Upper lobe of left lung (tissue), 6 donors: ENCODE measurements around the gene SFXN5. TPM values are rescaled to one million over a fixed set of nuclear protein-coding genes. Genes with fewer than 3 reads are reported as not detected.

Experiments used
- ATAC-seq, 2 donors: fragments of 200-7000 bp; cut with Tn5 transposase; one replicate each; pipeline ENCODE4 v1.9.1; 2022; ENCODE audit warnings: mild to moderate bottlenecking in 2 of 2, moderate library complexity in 2 of 2; ENCODE audit not compliant: low FRiP score in 2 of 2
- DNase-seq, 2 donors: peaks; one replicate each; pipeline ENCODE4 v3.0.0-alpha.2; 2019 to 2020
- H3K27ac ChIP-seq, 4 donors: fragments of 200-600 bp; sonication (generic); one replicate each; pipeline ENCODE4 v1.5.1; 2016 to 2019
- H3K27me3 ChIP-seq, 4 donors: fragments of 200-600 bp; sonication (generic); one replicate each; pipeline ENCODE4 v1.5.1; 2017 to 2019
- H3K36me3 ChIP-seq, 4 donors: fragments of 200-600 bp; sonication (generic); one replicate each; pipeline ENCODE4 v1.5.1; 2016 to 2019
- H3K4me1 ChIP-seq, 4 donors: fragments of 200-600 bp; sonication (generic); one replicate each; pipeline ENCODE4 v1.5.1; 2018 to 2019
- H3K4me3 ChIP-seq, 4 donors: fragments of 200-600 bp; sonication (generic); one replicate each; pipeline ENCODE4 v1.5.1; 2017 to 2019; ENCODE audit warnings: mild to moderate bottlenecking in 2 of 4, moderate library complexity in 1 of 4
- H3K9me3 ChIP-seq, 4 donors: fragments of 200-600 bp; sonication (generic); one replicate each; pipeline ENCODE4 v1.5.1; 2018 to 2019
- EP300 ChIP-seq, 4 donors: sonication (generic); formaldehyde crosslinking; IDR thresholded peaks; one replicate each; pipeline ENCODE4 v1.5.1; 2017; ENCODE audit warnings: antibody characterized with exemption in 4 of 4, control low read depth in 2 of 4
- POLR2A ChIP-seq, 4 donors: fragments of 450-650 bp; IDR thresholded peaks; one replicate each; pipeline ENCODE4 v1.5.1; 2016 to 2017; ENCODE audit warnings: antibody characterized with exemption in 4 of 4, mild to moderate bottlenecking in 2 of 4
- POLR2AphosphoS5 ChIP-seq, 2 donors: sonication (generic); formaldehyde crosslinking; IDR thresholded peaks; one replicate each; pipeline ENCODE4 v1.5.1; 2017; ENCODE audit warnings: antibody characterized with exemption in 2 of 2
- WGBS, 2 donors: methylation state at CpG; one replicate each; pipeline ENCODE4 v1.1.5; 2017 to 2018; 5-methylcytosine and 5-hydroxymethylcytosine counted together
- total RNA-seq, 6 donors: library from RNA; depleted of rRNA in 4 of 6; stranded (reverse); fragments of >200 nt in 4 of 6; gene quantifications; one replicate each; pipeline versions ENCODE4 v1.1.0 to v1.2.1, GENCODE V29; 2016 to 2021
- TF ChIP-seq, protein P1 (sequence below), 6 experiments: fragments of 450-650 bp in 4 of 6; fragments of 200-600 bp in 2 of 6; sonication (generic) in 2 of 6; IDR thresholded peaks; one replicate each; pipeline ENCODE4 v1.5.1; 2016 to 2019; ENCODE audit warnings: antibody characterized with exemption in 6 of 6
- donor health status: DM: no; HTN: no; CAD: no; lungs with moderate emphysema.
- donor health status: DM: no; HTN: yes; CAD: no; lungs with severe emphysema.

The SFXN5 gene
- total RNA-seq, 6 donors from 2014 or later, result 10.8 to 44.0 (median 13.7) TPM

DNA sequence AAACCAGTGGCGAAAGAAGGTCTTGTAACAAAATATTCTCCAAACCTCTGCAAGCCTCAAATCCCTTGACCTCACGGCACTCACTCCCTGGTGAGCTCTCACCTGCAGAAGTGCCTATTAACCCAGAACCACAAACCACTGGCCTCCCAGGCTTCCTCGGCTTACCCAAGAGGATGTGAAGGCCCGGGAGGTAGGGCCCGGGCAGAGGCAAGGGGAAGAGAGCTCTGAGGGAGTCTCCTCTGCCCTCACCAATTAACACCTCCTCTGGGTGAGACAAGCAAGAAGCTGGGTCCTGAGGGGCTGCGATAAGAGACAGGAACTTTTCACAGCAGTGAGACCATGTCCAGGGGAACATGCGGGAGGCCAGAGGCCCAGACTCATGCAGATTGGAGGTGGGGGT, 100.5 kb downstream of the SFXN5 start:
- TF ChIP-seq, protein P1, sequence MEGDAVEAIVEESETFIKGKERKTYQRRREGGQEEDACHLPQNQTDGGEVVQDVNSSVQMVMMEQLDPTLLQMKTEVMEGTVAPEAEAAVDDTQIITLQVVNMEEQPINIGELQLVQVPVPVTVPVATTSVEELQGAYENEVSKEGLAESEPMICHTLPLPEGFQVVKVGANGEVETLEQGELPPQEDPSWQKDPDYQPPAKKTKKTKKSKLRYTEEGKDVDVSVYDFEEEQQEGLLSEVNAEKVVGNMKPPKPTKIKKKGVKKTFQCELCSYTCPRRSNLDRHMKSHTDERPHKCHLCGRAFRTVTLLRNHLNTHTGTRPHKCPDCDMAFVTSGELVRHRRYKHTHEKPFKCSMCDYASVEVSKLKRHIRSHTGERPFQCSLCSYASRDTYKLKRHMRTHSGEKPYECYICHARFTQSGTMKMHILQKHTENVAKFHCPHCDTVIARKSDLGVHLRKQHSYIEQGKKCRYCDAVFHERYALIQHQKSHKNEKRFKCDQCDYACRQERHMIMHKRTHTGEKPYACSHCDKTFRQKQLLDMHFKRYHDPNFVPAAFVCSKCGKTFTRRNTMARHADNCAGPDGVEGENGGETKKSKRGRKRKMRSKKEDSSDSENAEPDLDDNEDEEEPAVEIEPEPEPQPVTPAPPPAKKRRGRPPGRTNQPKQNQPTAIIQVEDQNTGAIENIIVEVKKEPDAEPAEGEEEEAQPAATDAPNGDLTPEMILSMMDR (IDR thresholded peaks at IDR 0.05), result no peak
- no peak for TF ChIP-seq POLR2A (IDR thresholded peaks at IDR 0.05)
- no peak for TF ChIP-seq POLR2AphosphoS5 (IDR thresholded peaks at IDR 0.05)
- no peak for TF ChIP-seq EP300 (IDR thresholded peaks at IDR 0.05)
- H3K36me3 ChIP-seq, result peaks cover 0 to 10% (median 2%) of the 10 kb centered on the region in 4 donors
- no peak for ATAC-seq
- no peaks in the 10 kb centered on the region for H3K4me1 ChIP-seq
- H3K9me3 ChIP-seq, result no peaks in the 10 kb centered on the region
- no peak overlapping the region for H3K4me3 ChIP-seq
- no peak overlapping the region for H3K27ac ChIP-seq
- no peaks in the 10 kb centered on the region for H3K27me3 ChIP-seq
- WGBS, 2 donors, result 82 to 87% methylated on average over 6 to 7 of the region's 7 CpGs
- DNase-seq, result no peak

- 82 to 84% methylated on average over 2 to 4 of the region's 4 CpGs for WGBS, 2 donors
- ATAC-seq (no peak), DNase-seq (no peak)
- no peaks in the 10 kb centered on the region for H3K4me1 ChIP-seq
- H3K4me3 ChIP-seq, result no peak overlapping the region
- no peaks in the 10 kb centered on the region for H3K27me3 ChIP-seq
- TF ChIP-seq POLR2A (IDR thresholded peaks at IDR 0.05), result no peak
- TF ChIP-seq, protein P1 (IDR thresholded peaks at IDR 0.05), result no peak
- TF ChIP-seq EP300 (IDR thresholded peaks at IDR 0.05), result no peak
- no peak for TF ChIP-seq POLR2AphosphoS5 (IDR thresholded peaks at IDR 0.05)
- peaks cover 0 to 13% (median 2%) of the 10 kb centered on the region in 4 donors for H3K36me3 ChIP-seq
- H3K9me3 ChIP-seq, result no peaks in the 10 kb centered on the region
- H3K27ac ChIP-seq, result no peak overlapping the region
These were observed 101.8 kb downstream of the SFXN5 start for GRCh38 chr2:72969706-72970105.

DNA sequence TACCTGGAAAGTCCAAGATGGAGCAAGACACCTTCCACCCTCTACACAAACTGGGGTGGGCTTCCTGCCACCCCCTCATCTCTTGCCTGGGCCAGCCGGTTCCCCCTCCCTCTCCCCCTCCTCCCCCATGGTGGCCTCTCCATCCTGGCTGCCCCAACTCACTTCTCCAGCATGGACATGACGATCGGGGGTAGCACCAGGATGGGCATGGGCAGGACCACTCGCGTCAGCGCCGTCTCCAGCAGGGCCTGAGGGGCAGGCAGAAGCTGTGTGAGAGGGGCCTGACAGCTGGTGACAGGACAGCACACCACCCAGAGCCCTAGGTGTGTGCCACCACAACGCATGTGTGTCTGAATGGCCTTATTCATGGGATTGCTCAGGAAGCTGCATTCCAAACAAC, 103.2 kb downstream of the SFXN5 start:
- TF ChIP-seq, protein P1 (IDR thresholded peaks at IDR 0.05), result no peak
- TF ChIP-seq POLR2AphosphoS5 (IDR thresholded peaks at IDR 0.05) (no peak), POLR2A (IDR thresholded peaks at IDR 0.05) (no peak), EP300 (IDR thresholded peaks at IDR 0.05) (no peak)
- Histone ChIP-seq H3K27ac (no peak overlapping the region), H3K27me3 (no peaks in the 10 kb centered on the region), H3K36me3 (peaks cover 0 to 13% (median 2%) of the 10 kb centered on the region in 4 donors), H3K9me3 (no peaks in the 10 kb centered on the region), H3K4me3 (no peak overlapping the region), H3K4me1 (no peaks in the 10 kb centered on the region)
- ATAC-seq (no peak), DNase-seq (no peak)
- 72 to 90% methylated on average over 1 to 8 of the region's 8 CpGs for WGBS, 2 donors

DNA sequence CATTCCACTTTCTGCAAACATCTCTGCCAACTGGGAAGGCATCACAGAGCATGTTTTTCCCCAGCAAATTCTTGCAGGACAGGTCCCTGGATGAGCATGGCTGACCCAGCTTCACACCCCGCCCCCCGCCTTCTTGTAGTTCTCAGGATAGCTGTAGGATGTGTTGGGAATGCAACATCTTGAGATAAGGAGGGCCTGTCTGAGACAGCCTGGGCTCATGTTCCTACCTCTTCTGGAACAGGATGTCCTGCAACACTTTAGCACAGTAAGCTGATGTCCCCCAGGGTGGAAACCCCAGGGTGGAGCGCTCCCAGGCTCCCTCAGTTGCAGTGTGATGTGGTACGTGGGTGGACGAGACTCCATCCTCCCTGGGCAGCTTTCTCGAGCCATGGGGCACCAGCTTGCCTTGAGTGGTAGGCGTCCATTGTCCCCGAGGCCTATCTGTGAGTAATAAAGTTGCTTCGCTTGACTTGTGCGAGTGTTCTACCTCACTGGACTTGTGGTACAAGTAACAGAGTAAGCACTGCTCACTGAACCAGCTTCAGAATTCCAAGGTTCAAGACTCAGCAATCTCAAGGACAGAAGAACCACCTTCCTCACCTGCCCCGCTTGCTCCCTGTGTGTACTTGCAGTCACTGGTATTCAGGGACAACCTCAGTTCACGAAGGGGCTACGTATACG, 105.6 kb downstream of the SFXN5 start:
- 91 to 97% methylated on average over 6 to 14 of the region's 14 CpGs for WGBS, 2 donors
- Histone ChIP-seq H3K27me3 (no peaks in the 10 kb centered on the region), H3K36me3 (peaks cover 0 to 13% (median 2%) of the 10 kb centered on the region in 4 donors), H3K4me3 (no peak overlapping the region), H3K4me1 (no peaks in the 10 kb centered on the region), H3K27ac (no peak overlapping the region), H3K9me3 (no peaks in the 10 kb centered on the region)
- TF ChIP-seq, protein P1 (IDR thresholded peaks at IDR 0.05), result no peak
- TF ChIP-seq POLR2A (IDR thresholded peaks at IDR 0.05), result no peak
- ATAC-seq (no peak), DNase-seq (no peak)

DNA sequence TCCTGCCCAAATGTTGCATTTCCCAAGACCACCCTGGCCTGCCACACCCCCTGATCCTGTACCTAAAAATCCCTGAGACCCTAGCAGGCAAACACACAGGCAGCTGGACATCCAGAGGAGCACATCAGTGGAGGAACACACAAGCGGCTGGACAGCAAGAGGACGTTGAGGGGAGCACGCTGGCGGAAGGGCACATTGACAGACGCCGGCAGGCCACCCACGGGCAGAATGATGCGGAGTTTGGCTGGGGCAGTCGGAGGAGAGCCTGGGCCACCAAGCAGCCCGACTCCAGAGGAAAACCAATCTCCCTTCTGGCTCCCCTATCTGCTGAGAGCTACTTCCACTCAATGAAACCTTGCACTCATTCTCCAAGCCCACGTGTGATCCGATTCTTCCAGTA, 106.5 kb downstream of the SFXN5 start:
- no peaks in the 10 kb centered on the region for H3K4me1 ChIP-seq
- no peak for DNase-seq

More for the DNA sequence above, 106.5 kb downstream of the SFXN5 start:
- Histone ChIP-seq H3K27me3 (no peaks in the 10 kb centered on the region), H3K36me3 (peaks cover 0 to 13% (median 2%) of the 10 kb centered on the region in 4 donors), H3K9me3 (no peaks in the 10 kb centered on the region), H3K4me3 (no peak overlapping the region), H3K27ac (no peak overlapping the region)
- WGBS, 2 donors, result 92 to 93% methylated on average over 9 to 12 of the region's 12 CpGs
- TF ChIP-seq POLR2A (IDR thresholded peaks at IDR 0.05) (no peak), EP300 (IDR thresholded peaks at IDR 0.05) (no peak), POLR2AphosphoS5 (IDR thresholded peaks at IDR 0.05) (no peak)
- TF ChIP-seq, protein P1 (IDR thresholded peaks at IDR 0.05), result no peak
- no peak for ATAC-seq
